Measurements from ENCODE around the gene GPR55.

Gene GPR55

GRCh38 chr2:230899786-230900185 lies 25.3 kb downstream of the GPR55 start:
- TF ChIP-seq ZFX (IDR thresholded peaks at IDR 0.05; ENCODE audit: borderline replicate concordance): no peak
- no peak for TF ChIP-seq CTCF (IDR thresholded peaks at IDR 0.05)
- no peak overlapping the region for H3K27ac ChIP-seq

GRCh38 chr2:230899287-230899686 lies 25.8 kb downstream of the GPR55 start:
- no peak overlapping the region for H3K27ac ChIP-seq
- TF ChIP-seq ZFX (IDR thresholded peaks at IDR 0.05; ENCODE audit: borderline replicate concordance) (no peak), CTCF (IDR thresholded peaks at IDR 0.05) (no peak)

GRCh38 chr2:230898713-230899091 lies 26.3 kb downstream of the GPR55 start:
- TF ChIP-seq CTCF (IDR thresholded peaks at IDR 0.05) (no peak), ZFX (IDR thresholded peaks at IDR 0.05; ENCODE audit: borderline replicate concordance) (no peak)
- no peak overlapping the region for H3K27ac ChIP-seq

- TF ChIP-seq CTCF (IDR thresholded peaks at IDR 0.05): no peak
- no peak overlapping the region for H3K27ac ChIP-seq
Measured at GRCh38 chr2:230898016-230898712, 26.9 kb downstream of the GPR55 start.

GRCh38 chr2:230896346-230897115 lies 28.5 kb downstream of the GPR55 start:
- no peak overlapping the region for H3K27ac ChIP-seq
- TF ChIP-seq ZFX (IDR thresholded peaks at IDR 0.05; ENCODE audit: borderline replicate concordance) (no peak), CTCF (IDR thresholded peaks at IDR 0.05) (no peak)

- H3K27ac ChIP-seq: no peak overlapping the region
- TF ChIP-seq CTCF (IDR thresholded peaks at IDR 0.05): no peak
- no peak for TF ChIP-seq ZFX (IDR thresholded peaks at IDR 0.05; ENCODE audit: borderline replicate concordance)
Measured at GRCh38 chr2:230895536-230896345, 29.3 kb downstream of the GPR55 start.

Measured in 22Rv1 (cell line).